Measurements from ENCODE around the gene SLC24A5. TPM values are rescaled to one million over a fixed set of nuclear protein-coding genes. Genes with fewer than 3 reads are reported as not detected.

SLC24A5 gene
- total and polyA plus RNA-seq, 2 of the 4 experiments (the other 2 are of a cell fraction) = not detected

GRCh38 chr15:48121849-48122248, 1.1 kb downstream of the SLC24A5 start:
- Histone ChIP-seq H2AFZ (replicated peaks; ENCODE audit: low read length, poor library complexity) (no peak overlapping the region), H2BK15ac (ENCODE audit: low read depth, low read length) (no peak overlapping the region), H3K9ac (ENCODE audit: low read depth, low read length) (no peak overlapping the region), H4K5ac (ENCODE audit: low read depth, low read length) (no peak overlapping the region), H4K20me1 (ENCODE audit: insufficient read depth, low read length) (no peaks in the 10 kb centered on the region), H4K91ac (ENCODE audit: insufficient read depth, low read depth, low read length) (no peak overlapping the region), H2BK5ac (ENCODE audit: low read depth, low read length, poor library complexity, severe bottlenecking) (no peak overlapping the region), H2BK120ac (ENCODE audit: low read depth, low read length) (no peak overlapping the region), H2AK5ac (ENCODE audit: low read depth, low read length) (no peak overlapping the region), H3K23ac (ENCODE audit: low read depth, low read length) (no peak overlapping the region), H3K4me3 (ENCODE audit: insufficient read depth, low read depth, low read length) (no peak overlapping the region), H3K9me3 (ENCODE audit: control insufficient read depth, insufficient read depth, low read length) (no peaks in the 10 kb centered on the region), H3K36me3 (ENCODE audit: control insufficient read depth, insufficient read depth, low read length) (no peaks in the 10 kb centered on the region), H3K4me1 (ENCODE audit: control insufficient read depth, insufficient read depth, low read length) (no peaks in the 10 kb centered on the region), H3K79me1 (ENCODE audit: low read depth in 1 of 2, low read length in 2 of 2) (no peaks in the 10 kb centered on the region), H3K18ac (ENCODE audit: low read depth, low read length) (no peak overlapping the region), H3K4me2 (ENCODE audit: low read depth, low read length) (no peak overlapping the region), H2BK20ac (ENCODE audit: low read depth, low read length) (no peak overlapping the region), H3K14ac (replicated peaks; ENCODE audit: low read depth, low read length) (no peak overlapping the region), H3K4ac (ENCODE audit: low read depth, low read length) (no peak overlapping the region), H3K9me1 (ENCODE audit: insufficient read depth, low read length) (no peaks in the 10 kb centered on the region), H4K8ac (ENCODE audit: low read depth in 2 of 2, low read length in 2 of 2) (no peak overlapping the region), H3K27me3 (ENCODE audit: control insufficient read depth, insufficient read depth, low read length) (peaks cover 8% of the 10 kb centered on the region; the same call in 1 of the 2 replicates), H3K27ac (ENCODE audit: insufficient read depth, low read length) (no peak overlapping the region), H2AK9ac (replicated peaks; ENCODE audit: low read depth, low read length, poor library complexity) (no peak overlapping the region), H3K56ac (ENCODE audit: extremely low read depth, insufficient read depth, low read length) (no peak overlapping the region)
- CTCF ChIA-PET = no interaction called here
- dilution Hi-C loops (cut with HindIII; ENCODE audit: low sequenced_read_pairs, unreplicated experiment) = no loop called here
- ATAC-seq (ENCODE audit: low read depth) (no peak), DNase-seq (no peak)
- BruUV-seq (replicated peaks) = no TSS peak
- POLR2A ChIA-PET (ENCODE audit: unreplicated experiment) = no interaction called here
- WGBS, 2 experiments (ENCODE audit: extremely low coverage in 2 of 2, insufficient read length in 1 of 2) = no CpG with 5 or more reads among the region's 8 CpGs
- no peak for TF ChIP-seq MXI1 (IDR thresholded peaks at IDR 0.05; ENCODE audit: borderline replicate concordance, low read depth, low read length)
- TF ChIP-seq RFX5 (IDR thresholded peaks at IDR 0.05; ENCODE audit: low read depth, low read length) = no peak
- TF ChIP-seq SMC3 (IDR thresholded peaks at IDR 0.05; ENCODE audit: low read depth, low read length) = no peak
- no peak for TF ChIP-seq CEBPB (IDR thresholded peaks at IDR 0.05; ENCODE audit: low read depth, low read length)
- no peak for TF ChIP-seq MAFK (IDR thresholded peaks at IDR 0.05; ENCODE audit: low read depth, low read length)
- TF ChIP-seq ELK1 (IDR thresholded peaks at IDR 0.05; ENCODE audit: borderline replicate concordance, low read depth, low read length) = no peak
- TF ChIP-seq MAZ (IDR thresholded peaks at IDR 0.05; ENCODE audit: borderline replicate concordance, low read depth, low read length) = no peak
- no peak for TF ChIP-seq NFE2L2 (IDR thresholded peaks at IDR 0.05; ENCODE audit: low read depth, low read length)
- no peak for TF ChIP-seq BHLHE40 (IDR thresholded peaks at IDR 0.05; ENCODE audit: low read depth, low read length)
- no peak for TF ChIP-seq RCOR1 (IDR thresholded peaks at IDR 0.05; ENCODE audit: insufficient replicate concordance, low read length)
- TF ChIP-seq CTCF (conservative IDR thresholded peaks at IDR 0.05; ENCODE audit: low read depth, low read length) = no peak
- intact Hi-C loops (cut with micrococcal nuclease) = no loop called here
- in situ Hi-C loops (cut with MboI; ENCODE audit: low sequenced_read_pairs) = no loop called here
